Measurements from ENCODE around the gene SAMD3. TPM values are rescaled to one million over a fixed set of nuclear protein-coding genes. Genes with fewer than 3 reads are reported as not detected.
"Not testable (repeated sequence)": the region's sequence is repeated elsewhere in the genome, so short reads cannot be mapped to it uniquely, and the experiment has no call there.

SAMD3 gene
- total RNA-seq, 2 donors from 2014 or later = 1.4 to 1.5 TPM

DNA sequence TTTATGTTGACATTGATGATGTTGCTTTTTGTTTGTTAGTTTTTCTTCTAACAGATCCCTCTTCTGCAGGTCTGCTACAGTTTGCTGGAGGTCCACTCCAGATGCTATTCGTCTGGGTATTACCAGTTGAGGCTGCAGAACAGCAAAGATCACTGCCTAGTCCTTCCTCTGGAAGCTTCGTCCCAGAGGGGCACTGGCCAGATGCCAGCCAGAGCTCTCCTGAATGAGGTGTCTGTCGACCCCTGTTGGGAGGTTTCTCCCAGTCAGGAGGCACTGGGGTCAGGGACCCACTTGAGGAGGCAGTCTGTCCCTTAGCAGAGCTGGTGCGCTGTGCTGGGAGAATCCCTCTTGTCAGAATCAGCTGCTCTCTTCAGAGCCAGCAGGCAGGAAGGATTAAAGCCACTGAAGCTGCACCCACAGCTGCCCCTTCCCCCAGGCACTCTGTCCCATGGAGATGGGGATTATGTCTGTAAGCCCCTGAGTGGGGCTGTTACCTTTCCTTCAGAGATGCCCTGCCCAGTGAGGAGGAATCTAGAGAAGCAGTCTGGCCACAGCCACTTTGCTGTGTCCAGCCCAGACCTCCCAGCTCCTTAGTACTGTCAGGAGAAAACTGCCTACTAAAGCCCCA is 49.3 kb downstream of the SAMD3 start:
- not testable (repeated sequence) for H3K27me3 Mint-ChIP-seq; H3K36me3 Mint-ChIP-seq (ENCODE audit: low read depth); ATAC-seq (replicated peaks); H3K9me3 Mint-ChIP-seq; H3K4me3 Mint-ChIP-seq; H3K27ac Mint-ChIP-seq; H3K4me1 Mint-ChIP-seq

DNA sequence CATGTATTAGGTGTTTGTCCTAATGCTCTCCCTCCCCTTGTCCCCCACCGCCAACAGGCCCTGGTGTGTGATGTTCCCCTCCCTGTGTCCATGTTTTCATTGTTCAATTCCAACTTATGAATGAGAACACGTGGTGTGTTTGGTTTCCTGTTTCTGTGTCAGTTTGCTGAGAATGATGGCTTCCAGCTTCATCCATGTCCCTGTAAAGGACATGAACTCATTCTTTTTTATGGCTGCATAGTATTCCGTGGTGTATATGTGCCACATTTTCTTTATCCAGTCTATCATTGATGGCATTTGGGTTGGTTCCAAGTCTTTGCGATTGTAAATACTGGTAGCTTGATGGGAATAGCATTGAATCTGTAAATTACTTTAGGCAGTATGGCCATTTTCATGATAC is 52.6 kb downstream of the SAMD3 start:
- H3K4me3 Mint-ChIP-seq; H3K27ac Mint-ChIP-seq; H3K36me3 Mint-ChIP-seq (ENCODE audit: low read depth); H3K9me3 Mint-ChIP-seq; H3K4me1 Mint-ChIP-seq; ATAC-seq (replicated peaks); H3K27me3 Mint-ChIP-seq: not testable (repeated sequence)

DNA sequence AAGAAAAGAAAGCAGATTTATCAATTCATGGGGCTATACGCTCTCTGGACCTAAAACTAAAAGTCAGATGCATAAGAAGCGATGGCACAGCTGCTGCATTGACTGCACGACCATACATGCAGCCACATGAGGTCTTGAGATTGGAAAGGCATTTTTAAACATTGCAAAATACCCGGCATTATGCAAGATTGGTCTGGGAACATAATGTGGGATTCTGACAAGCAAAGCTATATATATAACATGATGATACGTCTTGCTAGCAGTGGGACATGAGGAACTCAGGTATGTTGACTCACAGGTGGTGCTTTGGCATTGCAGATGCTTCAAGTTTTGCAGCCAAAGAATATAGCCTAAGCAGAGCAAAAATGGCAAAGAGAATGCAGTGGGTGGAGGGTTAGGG is 55.1 kb downstream of the SAMD3 start:
- no peaks in the 10 kb centered on the region for H3K36me3 Mint-ChIP-seq (ENCODE audit: low read depth)
- H3K27me3 Mint-ChIP-seq = no peaks in the 10 kb centered on the region
- H3K9me3 Mint-ChIP-seq = peaks cover 8% of the 10 kb centered on the region
- ATAC-seq (replicated peaks) = no peak
- no peaks in the 10 kb centered on the region for H3K4me1 Mint-ChIP-seq
- H3K27ac Mint-ChIP-seq = no peak overlapping the region
- H3K4me3 Mint-ChIP-seq = no peak overlapping the region

DNA sequence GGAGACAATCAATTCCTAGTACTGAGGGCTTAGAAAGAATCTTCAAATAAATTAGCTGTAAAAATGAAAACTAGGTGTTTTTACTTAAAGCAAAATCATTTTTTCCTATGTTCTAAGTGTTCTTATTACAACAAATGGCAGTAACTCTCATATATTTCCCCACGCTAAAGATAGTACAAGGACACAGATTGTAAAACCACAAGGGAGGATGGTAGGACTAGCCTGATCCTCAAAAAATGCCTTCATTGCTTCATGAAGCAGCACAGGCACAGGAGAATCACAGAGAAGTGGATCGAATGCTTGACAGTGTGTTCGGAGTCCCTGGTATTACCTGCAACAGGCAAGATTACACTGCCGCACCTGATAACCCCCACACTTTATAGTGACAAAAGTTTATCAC is 58.5 kb downstream of the SAMD3 start:
- no peak for ATAC-seq (replicated peaks)
- Mint-ChIP-seq H3K4me3 (no peak overlapping the region), H3K27me3 (no peaks in the 10 kb centered on the region), H3K27ac (no peak overlapping the region), H3K9me3 (peaks cover 4% of the 10 kb centered on the region), H3K36me3 (ENCODE audit: low read depth) (no peaks in the 10 kb centered on the region), H3K4me1 (no peaks in the 10 kb centered on the region)

DNA sequence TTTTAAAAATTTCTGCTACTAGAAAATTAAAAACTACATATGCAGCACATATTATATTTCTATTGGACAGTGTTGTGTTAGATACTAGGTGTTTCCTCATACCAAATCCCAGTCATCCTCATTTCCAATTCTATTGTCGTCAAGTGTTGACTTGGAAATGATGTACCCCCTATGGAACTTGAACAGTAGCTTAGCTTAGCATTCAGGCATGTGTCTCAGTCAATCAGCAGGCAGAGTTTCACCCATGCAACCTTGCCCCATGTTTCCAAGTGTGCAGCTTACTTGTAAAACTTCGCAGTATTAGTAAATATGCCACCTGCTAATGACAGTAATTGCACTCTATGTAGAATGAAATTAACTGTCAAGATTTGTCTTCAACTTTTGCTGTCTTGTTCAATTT is 59.5 kb downstream of the SAMD3 start:
- H3K9me3 Mint-ChIP-seq = peaks cover 4% of the 10 kb centered on the region

DNA sequence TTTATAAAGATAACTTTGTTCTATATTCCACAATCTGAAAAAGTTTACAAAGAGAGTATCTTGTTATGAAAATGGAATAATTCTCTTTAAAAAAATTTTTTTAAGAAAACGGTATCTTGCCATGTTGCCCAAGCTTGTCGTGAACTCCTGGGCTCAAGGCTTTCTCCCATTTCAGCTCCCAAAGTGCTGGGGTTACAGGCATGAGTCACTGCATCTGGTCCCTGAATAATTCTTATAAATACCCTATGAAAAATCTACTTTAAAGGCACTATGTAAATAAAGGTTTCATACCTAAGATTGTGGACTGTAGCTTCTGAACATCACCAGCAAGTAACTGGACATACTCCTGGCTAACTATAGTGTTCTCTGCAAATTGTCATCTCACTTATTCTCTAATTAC is 60.3 kb downstream of the SAMD3 start:
- no peaks in the 10 kb centered on the region for H3K36me3 Mint-ChIP-seq (ENCODE audit: low read depth)
- H3K27ac Mint-ChIP-seq = no peak overlapping the region
- ATAC-seq (replicated peaks) = no peak

More for the DNA sequence above, 59.5 kb downstream of the SAMD3 start:
- no peaks in the 10 kb centered on the region for H3K4me1 Mint-ChIP-seq
- no peaks in the 10 kb centered on the region for H3K27me3 Mint-ChIP-seq
- H3K4me3 Mint-ChIP-seq = no peak overlapping the region
- no peak overlapping the region for H3K27ac Mint-ChIP-seq
- H3K36me3 Mint-ChIP-seq (ENCODE audit: low read depth) = no peaks in the 10 kb centered on the region
- no peak for ATAC-seq (replicated peaks)

DNA sequence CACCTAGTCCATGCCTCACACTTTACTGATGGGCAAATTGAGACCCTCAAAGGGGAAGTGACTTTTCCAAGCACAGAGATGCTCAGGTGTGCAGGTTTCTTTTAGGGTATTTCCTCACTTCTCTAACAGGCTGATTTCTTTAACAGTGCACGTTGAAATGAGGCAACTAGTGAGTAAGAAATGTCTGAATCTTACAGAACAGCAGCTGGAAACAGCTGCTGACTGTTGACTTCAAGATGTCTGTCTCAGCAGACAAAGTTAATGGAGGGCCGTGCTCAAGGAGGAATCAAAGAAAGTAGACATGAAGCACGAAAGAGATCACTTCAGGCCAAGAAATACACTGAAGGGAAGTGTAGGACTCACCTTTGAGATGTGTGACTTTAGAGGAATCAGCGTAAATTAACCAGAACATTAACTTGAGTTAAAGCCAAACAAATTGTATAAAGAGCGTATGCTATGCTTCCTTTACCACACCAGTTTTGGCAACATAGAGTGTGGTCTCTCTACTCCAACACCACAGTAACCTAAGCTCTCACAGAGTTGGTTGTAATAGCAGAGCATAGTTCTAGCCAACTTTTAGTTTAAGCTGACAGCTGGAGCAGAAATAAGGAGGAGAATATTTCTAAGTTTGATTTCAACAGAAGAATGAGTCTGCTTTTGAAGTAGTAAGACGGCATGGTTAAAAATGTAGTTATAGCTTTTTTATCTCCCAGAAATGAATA is 60.9 kb downstream of the SAMD3 start:
- H3K36me3 Mint-ChIP-seq (ENCODE audit: low read depth) = no peaks in the 10 kb centered on the region

More for the DNA sequence above, 60.3 kb downstream of the SAMD3 start:
- Mint-ChIP-seq H3K4me3 (no peak overlapping the region), H3K9me3 (peaks cover 4% of the 10 kb centered on the region), H3K4me1 (no peaks in the 10 kb centered on the region), H3K27me3 (no peaks in the 10 kb centered on the region)

DNA sequence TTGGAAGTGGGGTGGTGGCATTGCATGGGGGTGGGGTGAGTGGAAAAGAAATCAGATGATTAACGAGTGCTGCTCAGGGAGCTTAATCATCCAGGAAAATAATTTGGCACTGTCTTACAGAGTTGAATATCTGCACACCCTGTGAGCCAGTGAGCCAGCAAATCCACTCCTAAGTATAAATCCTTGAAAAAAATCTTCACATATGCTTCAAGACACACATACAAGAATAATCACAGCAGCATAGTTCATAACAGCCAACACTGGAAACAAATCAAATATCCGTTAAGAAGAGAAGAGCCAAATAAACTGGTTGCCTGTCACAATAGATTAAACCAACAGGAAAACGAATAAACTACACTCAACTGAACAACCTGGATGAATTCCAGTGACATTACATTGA is 62.8 kb downstream of the SAMD3 start:
- Mint-ChIP-seq H3K9me3 (peaks cover 4% of the 10 kb centered on the region), H3K4me3 (no peak overlapping the region), H3K27ac (no peak overlapping the region), H3K4me1 (no peaks in the 10 kb centered on the region), H3K27me3 (no peaks in the 10 kb centered on the region), H3K36me3 (ENCODE audit: low read depth) (no peaks in the 10 kb centered on the region)
- ATAC-seq (replicated peaks) = no peak

More for the DNA sequence above, 60.9 kb downstream of the SAMD3 start:
- H3K4me1 Mint-ChIP-seq = no peaks in the 10 kb centered on the region
- no peak overlapping the region for H3K4me3 Mint-ChIP-seq
- H3K27me3 Mint-ChIP-seq = no peaks in the 10 kb centered on the region
- no peak for ATAC-seq (replicated peaks)
- H3K9me3 Mint-ChIP-seq = peaks cover 4% of the 10 kb centered on the region
- no peak overlapping the region for H3K27ac Mint-ChIP-seq

DNA sequence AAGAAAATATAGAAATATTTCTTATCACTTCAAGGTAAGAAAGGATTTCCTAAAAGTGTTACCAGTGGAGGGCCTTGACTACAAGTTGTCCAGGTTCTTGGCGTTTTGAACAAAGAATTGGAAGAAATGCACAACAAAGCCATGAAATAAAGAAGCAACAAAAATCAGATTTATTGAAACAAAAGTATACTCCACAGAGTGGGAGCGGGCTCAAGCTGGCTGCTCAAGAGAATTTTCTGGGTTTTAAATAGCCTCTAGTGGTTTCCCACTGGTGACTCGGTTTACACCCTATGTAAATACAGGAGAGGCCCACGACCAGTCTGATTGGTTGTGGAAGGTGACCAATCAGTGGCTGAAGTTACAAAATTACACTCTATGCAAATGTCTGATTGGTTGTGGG is 64.2 kb downstream of the SAMD3 start:
- no peaks in the 10 kb centered on the region for H3K4me1 Mint-ChIP-seq
- ATAC-seq (replicated peaks) = no peak

DNA sequence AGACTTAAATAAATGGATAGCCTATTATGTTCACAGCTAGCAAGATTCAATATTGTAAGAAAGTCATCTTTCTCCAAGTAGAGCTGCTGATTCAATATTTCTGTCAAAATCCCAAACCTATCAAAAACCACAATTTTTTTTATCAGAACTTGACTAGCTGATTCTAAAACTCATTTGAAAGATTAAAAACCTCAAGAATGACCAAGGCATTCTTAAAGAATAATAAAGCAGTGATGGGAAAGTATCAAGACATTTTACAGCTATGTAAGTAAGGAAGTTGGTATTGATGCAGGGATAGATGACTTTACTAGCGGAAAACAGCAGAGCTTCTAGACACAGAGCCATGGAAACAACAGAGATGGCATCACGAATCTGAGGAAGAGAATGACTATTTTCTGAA is 64.7 kb downstream of the SAMD3 start:
- Mint-ChIP-seq H3K4me1 (no peaks in the 10 kb centered on the region), H3K27me3 (no peaks in the 10 kb centered on the region), H3K9me3 (peaks cover 4% of the 10 kb centered on the region), H3K27ac (no peak overlapping the region), H3K36me3 (ENCODE audit: low read depth) (no peaks in the 10 kb centered on the region), H3K4me3 (no peak overlapping the region)
- ATAC-seq (replicated peaks) = no peak

More for the DNA sequence above, 64.2 kb downstream of the SAMD3 start:
- Mint-ChIP-seq H3K27me3 (no peaks in the 10 kb centered on the region), H3K9me3 (peaks cover 4% of the 10 kb centered on the region), H3K4me3 (no peak overlapping the region), H3K27ac (no peak overlapping the region), H3K36me3 (ENCODE audit: low read depth) (no peaks in the 10 kb centered on the region)

DNA sequence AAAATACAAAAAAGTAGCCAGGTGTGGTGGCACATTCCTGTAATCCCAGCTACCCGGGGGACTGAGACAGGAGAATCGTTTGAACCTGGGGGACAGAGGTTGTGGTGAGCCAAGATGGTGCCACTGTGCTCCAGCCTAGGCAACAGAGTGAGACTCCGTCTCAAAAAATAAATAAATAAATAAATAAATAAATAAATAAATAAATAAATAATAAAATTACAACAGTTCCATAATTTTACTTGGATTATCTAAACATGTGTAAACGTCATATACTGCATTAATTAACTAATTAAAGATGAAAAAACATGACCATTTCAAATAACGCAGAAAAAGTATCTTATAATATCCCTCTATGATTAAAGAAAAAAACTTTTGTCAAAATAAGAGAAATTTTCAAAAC is 65.8 kb downstream of the SAMD3 start:
- no peak for ATAC-seq (replicated peaks)

DNA sequence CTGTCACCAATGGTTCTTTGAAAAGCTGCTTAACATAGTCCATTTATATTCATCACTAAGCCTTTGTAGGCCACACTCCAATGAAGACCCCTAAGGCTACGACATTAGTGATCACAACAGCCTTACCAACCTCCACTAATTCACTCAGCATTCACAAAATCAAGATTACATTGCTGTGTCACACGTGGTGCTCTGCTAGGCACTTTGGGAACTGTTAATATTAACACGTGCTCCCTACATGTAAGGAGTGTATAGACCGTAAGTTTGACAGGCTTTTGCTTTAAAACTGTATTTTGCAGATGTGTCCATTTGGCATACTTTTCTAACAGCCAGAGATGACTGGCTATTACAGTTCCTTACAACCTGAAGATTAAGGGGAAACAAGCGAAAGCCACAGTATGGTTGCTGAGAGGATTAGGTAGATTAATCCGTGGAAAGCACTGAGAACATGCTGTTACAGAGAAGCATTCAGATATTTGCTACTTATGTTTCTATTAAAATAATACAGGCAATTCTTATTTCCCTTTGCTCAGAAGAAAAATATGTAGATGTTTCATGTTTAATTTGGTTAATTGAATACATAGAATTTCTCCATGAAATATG is 69.7 kb downstream of the SAMD3 start:
- H3K36me3 Mint-ChIP-seq (ENCODE audit: low read depth) = no peaks in the 10 kb centered on the region
- no peak for ATAC-seq (replicated peaks)
- no peak overlapping the region for H3K4me3 Mint-ChIP-seq
- no peaks in the 10 kb centered on the region for H3K27me3 Mint-ChIP-seq
- H3K9me3 Mint-ChIP-seq = no peaks in the 10 kb centered on the region
- H3K27ac Mint-ChIP-seq = no peak overlapping the region
- no peaks in the 10 kb centered on the region for H3K4me1 Mint-ChIP-seq

More for the DNA sequence above, 65.8 kb downstream of the SAMD3 start:
- H3K9me3 Mint-ChIP-seq = peaks cover 4% of the 10 kb centered on the region
- no peaks in the 10 kb centered on the region for H3K36me3 Mint-ChIP-seq (ENCODE audit: low read depth)
- H3K4me3 Mint-ChIP-seq = no peak overlapping the region
- no peaks in the 10 kb centered on the region for H3K4me1 Mint-ChIP-seq
- H3K27me3 Mint-ChIP-seq = no peaks in the 10 kb centered on the region
- no peak overlapping the region for H3K27ac Mint-ChIP-seq

DNA sequence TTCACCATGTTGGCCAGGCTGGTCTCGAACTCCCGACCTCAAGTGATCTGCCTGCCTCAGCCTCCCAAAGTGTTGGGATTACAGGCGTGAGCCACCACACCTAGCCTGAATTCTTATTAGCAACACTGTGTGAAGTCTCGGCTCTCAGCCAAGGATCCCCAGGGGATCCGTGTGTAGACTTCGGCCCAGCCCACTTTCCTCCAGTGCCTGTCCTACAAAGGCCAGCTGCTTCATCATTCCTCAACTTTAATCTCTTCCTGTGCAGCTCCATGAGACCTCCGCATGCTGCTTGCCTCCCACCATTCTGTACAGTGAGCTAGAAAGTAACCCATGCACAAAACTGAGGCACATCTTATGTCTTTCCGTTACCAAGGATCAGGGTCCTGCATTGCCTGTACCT is 71.8 kb downstream of the SAMD3 start:
- H3K27ac Mint-ChIP-seq = no peak overlapping the region
- no peaks in the 10 kb centered on the region for H3K9me3 Mint-ChIP-seq
- ATAC-seq (replicated peaks) = no peak
- no peak overlapping the region for H3K4me3 Mint-ChIP-seq
- no peaks in the 10 kb centered on the region for H3K36me3 Mint-ChIP-seq (ENCODE audit: low read depth)
- H3K27me3 Mint-ChIP-seq = no peaks in the 10 kb centered on the region
- no peaks in the 10 kb centered on the region for H3K4me1 Mint-ChIP-seq

DNA sequence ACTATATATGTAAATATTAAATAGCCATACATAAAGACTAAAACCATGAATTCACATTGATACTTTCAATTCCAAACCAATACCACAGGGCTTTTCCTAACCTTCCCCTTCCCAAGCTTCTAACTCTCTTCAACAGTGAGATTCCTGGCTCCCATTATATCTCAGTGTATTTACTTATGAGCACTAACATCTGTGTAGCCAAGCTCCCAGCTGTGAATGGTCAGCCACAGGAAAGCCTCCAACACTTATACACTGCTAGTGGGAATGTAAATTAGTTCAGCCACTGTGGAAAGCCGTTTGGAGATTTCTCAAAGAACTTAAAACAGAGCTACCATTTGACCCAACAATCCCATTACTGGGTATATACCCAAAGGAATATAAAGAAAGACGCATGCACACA is 73.7 kb downstream of the SAMD3 start:
- not testable (repeated sequence) for ATAC-seq (replicated peaks); H3K36me3 Mint-ChIP-seq (ENCODE audit: low read depth); H3K4me1 Mint-ChIP-seq; H3K27me3 Mint-ChIP-seq; H3K4me3 Mint-ChIP-seq; H3K9me3 Mint-ChIP-seq; H3K27ac Mint-ChIP-seq

DNA sequence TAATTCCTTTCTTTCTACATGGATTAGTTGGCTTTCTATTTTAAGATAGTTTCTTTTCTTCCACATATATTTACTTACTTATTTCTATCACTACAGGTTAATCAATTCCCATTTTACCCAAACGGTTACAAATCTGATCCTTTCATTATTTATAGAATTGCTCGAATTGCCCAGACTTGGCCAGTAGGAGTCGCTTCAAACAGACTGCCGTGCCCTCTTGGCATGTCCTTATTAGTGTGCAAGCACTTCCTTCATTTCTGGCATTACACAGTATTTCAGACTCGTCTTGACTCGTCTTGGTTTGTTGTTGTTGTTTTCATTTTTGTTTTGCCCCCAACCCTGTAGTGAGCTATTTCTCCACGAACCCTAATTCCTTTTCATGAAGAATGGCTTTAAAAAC is 74.6 kb downstream of the SAMD3 start:
- H3K27me3 Mint-ChIP-seq = no peaks in the 10 kb centered on the region
- no peaks in the 10 kb centered on the region for H3K9me3 Mint-ChIP-seq
- no peak overlapping the region for H3K27ac Mint-ChIP-seq
- H3K4me1 Mint-ChIP-seq = no peaks in the 10 kb centered on the region
- no peak for ATAC-seq (replicated peaks)
- no peak overlapping the region for H3K4me3 Mint-ChIP-seq
- H3K36me3 Mint-ChIP-seq (ENCODE audit: low read depth) = peaks cover 13% of the 10 kb centered on the region

All from activated T-helper 17 cell treated with anti-CD3 and anti-CD28 coated beads, Interleukin-2, amount 50 U/mL, for 72 hours (primary cell).